Measurements from ENCODE around the gene MMP17.

MMP17 gene

DNA sequence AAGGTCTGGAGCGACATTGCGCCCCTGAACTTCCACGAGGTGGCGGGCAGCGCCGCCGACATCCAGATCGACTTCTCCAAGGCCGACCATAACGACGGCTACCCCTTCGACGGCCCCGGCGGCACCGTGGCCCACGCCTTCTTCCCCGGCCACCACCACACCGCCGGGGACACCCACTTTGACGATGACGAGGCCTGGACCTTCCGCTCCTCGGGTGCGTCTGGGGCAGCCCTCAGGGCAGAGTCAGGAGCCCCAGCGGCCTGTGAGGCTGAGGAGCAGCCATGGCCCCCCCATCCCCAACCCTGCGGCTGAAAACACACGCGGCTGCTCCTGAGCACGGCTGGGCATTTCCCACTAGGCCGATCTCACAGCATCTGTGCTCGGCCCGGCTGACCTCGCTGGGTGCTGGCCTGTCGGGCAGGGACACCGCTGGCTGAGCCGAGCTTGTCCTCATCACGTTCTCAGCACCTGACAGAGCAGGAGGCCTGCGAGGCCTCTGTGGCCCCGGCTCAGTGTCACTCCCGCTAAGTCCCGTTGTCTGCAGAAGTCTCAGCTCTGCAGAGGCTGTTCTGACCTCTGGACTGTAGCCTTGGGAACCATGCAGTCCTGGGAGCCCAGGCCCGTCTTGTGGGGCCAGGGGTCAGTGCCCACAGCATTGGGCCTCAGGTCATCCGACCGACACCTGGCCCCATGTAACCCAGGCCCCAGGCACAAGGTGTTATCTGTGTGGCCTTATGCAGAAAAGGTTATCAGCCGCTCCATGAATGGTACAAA is 12.6 kb downstream of the MMP17 start:
- TF ChIP-seq CTCF (IDR thresholded peaks at IDR 0.05; ENCODE audit: borderline replicate concordance, control extremely low read depth, extremely low read depth, insufficient read depth, missing control alignments): no peak
- DNase-seq (ENCODE audit: low spot score): no peak
- in situ Hi-C loops (cut with MboI; ENCODE audit: low sequenced_read_pairs, unreplicated experiment): no loop called here

DNA sequence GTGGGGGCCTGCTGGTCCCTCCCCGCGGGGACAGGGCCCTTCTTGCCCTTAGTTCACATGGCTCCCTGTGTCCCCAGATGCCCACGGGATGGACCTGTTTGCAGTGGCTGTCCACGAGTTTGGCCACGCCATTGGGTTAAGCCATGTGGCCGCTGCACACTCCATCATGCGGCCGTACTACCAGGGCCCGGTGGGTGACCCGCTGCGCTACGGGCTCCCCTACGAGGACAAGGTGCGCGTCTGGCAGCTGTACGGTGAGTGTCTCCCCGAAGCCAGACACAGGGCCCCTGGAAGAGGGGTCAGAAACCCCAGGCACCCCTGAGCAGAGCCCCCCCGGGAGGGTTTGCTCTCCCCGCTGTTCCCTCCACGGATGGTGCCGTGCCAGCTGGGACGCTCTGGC is 13.4 kb downstream of the MMP17 start:
- in situ Hi-C loops (cut with MboI; ENCODE audit: low sequenced_read_pairs, unreplicated experiment): no loop called here
- TF ChIP-seq CTCF (IDR thresholded peaks at IDR 0.05; ENCODE audit: borderline replicate concordance, control extremely low read depth, extremely low read depth, insufficient read depth, missing control alignments): no peak
- DNase-seq (ENCODE audit: low spot score): no peak

- in situ Hi-C loops (cut with MboI; ENCODE audit: low sequenced_read_pairs, unreplicated experiment): no loop called here
- no peak for DNase-seq (ENCODE audit: low spot score)
- no peak for TF ChIP-seq CTCF (IDR thresholded peaks at IDR 0.05; ENCODE audit: borderline replicate concordance, control extremely low read depth, extremely low read depth, insufficient read depth, missing control alignments)
Measured at GRCh38 chr12:131842169-131842568, 14.0 kb downstream of the MMP17 start.

GRCh38 chr12:131843527-131843926 is 15.3 kb downstream of the MMP17 start:
- DNase-seq (ENCODE audit: low spot score): no peak
- in situ Hi-C loops (cut with MboI; ENCODE audit: low sequenced_read_pairs, unreplicated experiment): no loop called here
- TF ChIP-seq CTCF (IDR thresholded peaks at IDR 0.05; ENCODE audit: borderline replicate concordance, control extremely low read depth, extremely low read depth, insufficient read depth, missing control alignments): no peak

DNA sequence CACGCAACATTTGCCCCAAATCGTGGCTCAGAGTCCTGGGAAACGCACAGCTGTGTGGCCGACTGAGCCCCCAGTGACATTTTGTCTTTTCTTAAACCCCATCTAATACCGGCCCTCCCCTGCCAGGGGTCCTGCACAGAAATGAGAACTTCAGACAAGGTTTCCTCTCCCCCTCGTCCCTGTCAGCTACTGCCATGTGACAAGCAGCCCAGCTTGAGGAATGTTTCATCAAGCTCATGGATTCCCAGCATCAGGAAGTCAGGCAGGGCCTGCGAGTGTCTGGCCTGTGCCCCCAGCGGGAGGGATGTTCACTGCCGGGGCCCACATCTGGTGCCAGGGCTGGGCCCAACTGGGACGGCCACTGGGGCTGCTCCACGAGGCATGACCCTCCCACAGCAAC is 15.9 kb downstream of the MMP17 start:
- DNase-seq (ENCODE audit: low spot score): no peak
- no peak for TF ChIP-seq CTCF (IDR thresholded peaks at IDR 0.05; ENCODE audit: borderline replicate concordance, control extremely low read depth, extremely low read depth, insufficient read depth, missing control alignments)
- in situ Hi-C loops (cut with MboI; ENCODE audit: low sequenced_read_pairs, unreplicated experiment): no loop called here

- in situ Hi-C loops (cut with MboI; ENCODE audit: low sequenced_read_pairs, unreplicated experiment): no loop called here
- DNase-seq (ENCODE audit: low spot score): no peak
- no peak for TF ChIP-seq CTCF (IDR thresholded peaks at IDR 0.05; ENCODE audit: borderline replicate concordance, control extremely low read depth, extremely low read depth, insufficient read depth, missing control alignments)
Measured at GRCh38 chr12:131844656-131845055, 16.5 kb downstream of the MMP17 start.

Data from GM13976 (cell line).